ENCODE results near the gene MPC1L. TPM values are rescaled to one million over a fixed set of nuclear protein-coding genes. Genes with fewer than 3 reads are reported as not detected.

Gene MPC1L
- total and polyA plus RNA-seq, 9 of the 15 experiments (the other 6 are each of a cell fraction or from before 2014, with no cell fraction given), result not detected

- ChIA-PET POLR2A (no interaction called here), CTCF (ENCODE audit: low intra/inter-chr PET ratio) (no interaction called here)
- Histone ChIP-seq H3K4me3 (no peak overlapping the region), H3K4me2 (ENCODE audit: insufficient read depth, low read length) (no peak overlapping the region), H3K27ac (ENCODE audit: extremely low read depth, low read depth, low read length) (no peak overlapping the region), H3K36me3 (ENCODE audit: control insufficient read depth, insufficient read depth, low read length) (no peaks in the 10 kb centered on the region), H3K79me2 (ENCODE audit: control insufficient read depth, insufficient read depth, low read length) (peaks cover 5% of the 10 kb centered on the region), H3K9ac (ENCODE audit: insufficient read depth in 1 of 2, low read depth in 2 of 2, low read length in 2 of 2) (no peak overlapping the region), H2AFZ (ENCODE audit: low read depth, low read length) (no peak overlapping the region), H3K27me3 (ENCODE audit: control insufficient read depth in 2 of 2, insufficient read depth in 2 of 2, low read length in 2 of 2) (no peaks in the 10 kb centered on the region), H3K9me3 (replicated peaks; ENCODE audit: control insufficient read depth, insufficient read depth, low read depth, low read length) (no peaks in the 10 kb centered on the region), H3K9me1 (ENCODE audit: control insufficient read depth, insufficient read depth, low read length) (no peaks in the 10 kb centered on the region), H3K4me1 (replicated peaks in 1 of 2; ENCODE audit: control insufficient read depth in 2 of 2, insufficient read depth in 2 of 2, low read length in 2 of 2) (peaks cover 0 to 14% of the 10 kb centered on the region in 2 experiments; a peak in 3 of 5 replicates), H4K20me1 (replicated peaks; ENCODE audit: control insufficient read depth, insufficient read depth, low read length) (no peaks in the 10 kb centered on the region)
- no peak for FAIRE-seq
- no peak for ATAC-seq
- intact Hi-C loops (cut with micrococcal nuclease) (no loop called here), in situ Hi-C loops (cut with MboI) (no loop called here)
- no TSS peak for BruUV-seq (replicated peaks)
- TF ChIP-seq ZKSCAN8 (CRISPR knock-in tag; IDR thresholded peaks at IDR 0.05) (no peak), FOXK2 (conservative IDR thresholded peaks at IDR 0.05 in 1 of 2, IDR thresholded peaks at IDR 0.05 in 1 of 2; ENCODE audit: low read depth in 2 of 2) (no peak), ATF1 (CRISPR knock-in tag; IDR thresholded peaks at IDR 0.05) (no peak), ATF1 (tag; IDR thresholded peaks at IDR 0.05) (no peak), FOXP4 (CRISPR knock-in tag; IDR thresholded peaks at IDR 0.05; ENCODE audit: borderline replicate concordance) (no peak), HDAC2 (IDR thresholded peaks at IDR 0.05) (no peak), MAFK (IDR thresholded peaks at IDR 0.05; ENCODE audit: low read length) (no peak), ZBTB1 (CRISPR knock-in tag; IDR thresholded peaks at IDR 0.05; ENCODE audit: borderline replicate concordance, low read depth) (no peak), ATF2 (CRISPR knock-in tag; IDR thresholded peaks at IDR 0.05) (no peak)
- TF ChIP-seq, protein P1, sequence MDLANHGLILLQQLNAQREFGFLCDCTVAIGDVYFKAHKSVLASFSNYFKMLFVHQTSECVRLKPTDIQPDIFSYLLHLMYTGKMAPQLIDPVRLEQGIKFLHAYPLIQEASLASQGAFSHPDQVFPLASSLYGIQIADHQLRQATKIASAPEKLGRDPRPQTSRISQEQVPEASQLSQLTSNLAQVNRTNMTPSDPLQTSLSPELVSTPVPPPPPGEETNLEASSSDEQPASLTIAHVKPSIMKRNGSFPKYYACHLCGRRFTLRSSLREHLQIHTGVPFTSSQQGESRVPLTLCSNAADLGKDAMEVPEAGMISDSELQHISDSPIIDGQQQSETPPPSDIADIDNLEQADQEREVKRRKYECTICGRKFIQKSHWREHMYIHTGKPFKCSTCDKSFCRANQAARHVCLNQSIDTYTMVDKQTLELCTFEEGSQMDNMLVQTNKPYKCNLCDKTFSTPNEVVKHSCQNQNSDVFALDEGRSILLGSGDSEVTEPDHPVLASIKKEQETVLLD (IDR thresholded peaks at IDR 0.05), result no peak
- DNase-seq (ENCODE audit: extremely low read depth in 1 of 4, low spot score in 3 of 4), result no peak
- 45% methylated on average over 3 of the region's 3 CpGs for WGBS (ENCODE audit: insufficient coverage, low coverage, missing lambda C conversion rate)
These were observed 46.9 kb upstream of the MPC1L start for GRCh38 chrX:40576291-40576690.
